GM12892 (cell line): ENCODE data around the gene GALNT18.

ENCODE experiments used
- DNase-seq: peaks from one replicate; pipeline ENCODE4 v3.0.0; 2011; ENCODE audit not compliant: insufficient read length
- FAIRE-seq: peaks from 2 replicates; lab custom pipeline; 2011; peaks lifted over from hg19 to GRCh38; lab: Jason Lieb, UNC
- POLR2A ChIP-seq: IDR thresholded peaks from 2 replicates; pipeline ENCODE4 v1.6.1; 2011; ENCODE audit warnings: low read depth, low read length, control low read depth
- POLR2AphosphoS5 ChIP-seq: IDR thresholded peaks from 2 replicates; pipeline ENCODE4 v1.6.1; 2011; ENCODE audit warnings: low read depth, low read length, control low read depth
- TAF1 ChIP-seq: IDR thresholded peaks from 2 replicates; pipeline ENCODE4 v1.6.1; 2011; ENCODE audit warnings: low read depth, mild to moderate bottlenecking, control low read depth, low read length, borderline replicate concordance

Gene GALNT18

DNA sequence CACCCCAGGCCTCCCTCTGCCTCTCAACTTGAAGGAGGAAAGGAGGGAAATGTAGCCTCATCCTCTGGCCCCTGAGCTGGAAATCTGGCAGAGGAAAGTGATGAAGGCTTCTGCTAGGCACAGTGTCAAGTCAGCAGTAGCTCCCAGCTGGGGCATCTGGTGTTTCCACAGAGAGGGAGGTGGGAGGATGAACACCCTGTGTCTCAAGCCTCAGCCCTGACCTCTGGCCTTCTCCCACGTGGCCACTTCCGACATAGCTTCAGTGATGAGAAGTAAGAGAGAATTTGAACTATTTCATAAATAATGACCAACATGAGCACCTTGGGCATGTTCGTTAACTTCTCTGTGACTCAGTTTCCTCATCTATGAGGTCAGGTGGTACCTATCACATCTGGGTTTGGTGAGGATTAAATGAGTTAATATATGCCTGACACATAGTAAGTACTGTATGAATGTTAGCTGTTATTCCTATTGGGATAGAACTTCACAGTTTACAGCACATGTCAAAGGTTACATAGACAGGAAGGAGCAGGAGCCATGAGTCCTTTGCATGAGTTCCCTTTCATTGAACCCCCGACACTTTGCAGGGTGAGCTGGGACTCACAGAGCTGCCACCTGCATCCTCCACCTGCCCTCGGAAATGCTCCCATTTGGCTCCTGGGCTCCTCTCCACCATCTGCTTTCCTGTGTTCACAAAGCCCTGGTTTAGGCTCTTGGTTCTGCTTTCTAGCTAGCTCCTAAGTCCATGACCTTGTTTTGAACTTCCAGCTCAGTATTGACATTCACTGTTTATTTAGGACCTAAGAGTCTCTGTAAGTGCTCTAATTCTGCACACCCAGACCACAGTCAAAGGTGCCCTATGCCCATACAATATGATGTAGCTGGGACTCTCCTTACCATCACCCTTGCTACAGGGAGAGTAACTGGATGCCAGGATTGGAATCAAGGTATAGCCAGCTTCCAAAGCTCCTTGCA is 330.5 kb downstream of the GALNT18 start:
- no peak for DNase-seq
- peak; percentile 21 for FAIRE-seq
- TF ChIP-seq POLR2A: no peak
- TF ChIP-seq POLR2AphosphoS5: no peak
- TF ChIP-seq TAF1: no peak

DNA sequence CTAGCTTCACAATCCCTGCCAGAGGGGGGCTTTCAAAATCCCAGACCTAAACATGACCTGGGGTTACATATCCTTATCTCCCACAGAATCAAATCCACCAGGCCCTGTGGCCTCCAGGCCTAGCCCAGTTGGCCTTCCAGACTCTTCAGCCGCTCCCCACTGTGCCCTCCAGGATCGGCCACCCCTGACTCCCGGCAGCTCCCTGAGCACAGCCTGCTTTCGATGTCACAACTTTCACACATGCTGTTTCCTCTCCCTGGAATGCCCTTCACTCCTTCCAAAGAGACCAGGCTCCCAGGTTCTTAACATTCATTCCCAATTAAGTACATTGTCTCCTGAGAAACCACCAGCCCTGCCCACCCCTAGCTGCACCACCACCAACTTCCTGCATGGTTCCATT is 331.5 kb downstream of the GALNT18 start:
- TF ChIP-seq POLR2A (no peak), TAF1 (no peak), POLR2AphosphoS5 (no peak)

GRCh38 chr11:11289669-11290068 is 332.1 kb downstream of the GALNT18 start:
- DNase-seq: no peak
- TF ChIP-seq POLR2A (no peak), POLR2AphosphoS5 (no peak), TAF1 (no peak)
- no peak for FAIRE-seq

More for the DNA sequence above, 331.5 kb downstream of the GALNT18 start:
- DNase-seq (no peak), FAIRE-seq (no peak)

DNA sequence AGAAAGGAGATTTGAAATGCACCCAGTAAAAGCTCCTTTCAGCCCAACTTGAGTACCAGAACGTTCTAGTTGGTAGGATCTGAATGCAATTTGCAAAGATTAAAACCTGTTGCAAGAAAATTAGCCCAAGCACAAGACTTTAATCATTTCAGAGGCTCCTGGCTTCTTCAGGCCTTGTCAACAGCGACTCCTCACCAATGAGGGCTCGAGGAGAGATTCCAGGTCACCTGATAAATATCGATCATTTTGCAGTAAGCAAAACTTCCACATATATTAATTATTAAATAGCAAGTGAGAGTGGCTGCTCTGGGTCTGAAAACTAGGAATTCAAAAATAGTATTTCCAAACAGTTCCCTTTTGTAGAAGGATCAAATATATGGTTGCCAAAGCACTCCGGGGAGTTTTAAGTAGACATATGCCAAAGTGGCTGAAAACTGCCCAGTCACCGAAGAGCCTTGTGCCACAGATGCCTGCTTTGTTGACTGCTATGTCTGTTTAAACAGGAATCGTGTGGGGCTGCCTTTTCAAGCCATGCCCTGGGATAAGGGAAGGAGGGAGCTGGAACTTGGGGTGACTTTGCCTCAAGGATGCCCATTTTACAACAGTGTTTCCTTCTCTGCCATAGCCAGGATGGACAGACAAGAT is 332.7 kb downstream of the GALNT18 start:
- DNase-seq (no peak), FAIRE-seq (no peak)
- no peak for TF ChIP-seq TAF1
- no peak for TF ChIP-seq POLR2A
- no peak for TF ChIP-seq POLR2AphosphoS5

DNA sequence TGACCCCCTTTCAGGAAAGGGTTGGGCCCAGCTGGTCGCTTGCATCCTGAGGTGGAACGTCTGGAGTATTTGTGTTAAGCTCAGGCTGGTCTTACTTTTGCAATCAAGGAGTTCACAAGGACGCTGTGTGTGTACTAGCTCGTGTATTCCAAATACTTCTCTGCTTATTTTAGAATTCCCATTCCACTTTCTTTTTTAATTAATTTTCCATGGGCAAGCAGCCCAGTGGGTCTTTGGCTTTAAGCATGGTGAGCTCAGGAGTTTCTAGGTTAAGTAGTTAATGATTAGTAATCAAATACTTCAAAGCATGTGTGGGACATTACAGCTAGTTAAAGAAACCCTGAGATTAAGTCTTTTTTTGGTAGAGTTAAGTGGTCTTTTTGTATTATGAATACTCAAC is 337.3 kb downstream of the GALNT18 start:
- DNase-seq: no peak
- FAIRE-seq: no peak
- no peak for TF ChIP-seq TAF1
- no peak for TF ChIP-seq POLR2A
- no peak for TF ChIP-seq POLR2AphosphoS5

GRCh38 chr11:11281626-11282025 is 340.2 kb downstream of the GALNT18 start:
- no peak for TF ChIP-seq POLR2AphosphoS5
- no peak for TF ChIP-seq POLR2A
- TF ChIP-seq TAF1: no peak
- DNase-seq (no peak), FAIRE-seq (no peak)

- no peak for TF ChIP-seq TAF1
- TF ChIP-seq POLR2AphosphoS5: no peak
- TF ChIP-seq POLR2A: no peak
- no peak for FAIRE-seq
- DNase-seq: no peak
Measured at GRCh38 chr11:11280826-11281225, 341.0 kb downstream of the GALNT18 start.

GRCh38 chr11:11279956-11280689 is 341.7 kb downstream of the GALNT18 start:
- TF ChIP-seq TAF1: no peak
- DNase-seq (no peak), FAIRE-seq (peak; percentile 60)

DNA sequence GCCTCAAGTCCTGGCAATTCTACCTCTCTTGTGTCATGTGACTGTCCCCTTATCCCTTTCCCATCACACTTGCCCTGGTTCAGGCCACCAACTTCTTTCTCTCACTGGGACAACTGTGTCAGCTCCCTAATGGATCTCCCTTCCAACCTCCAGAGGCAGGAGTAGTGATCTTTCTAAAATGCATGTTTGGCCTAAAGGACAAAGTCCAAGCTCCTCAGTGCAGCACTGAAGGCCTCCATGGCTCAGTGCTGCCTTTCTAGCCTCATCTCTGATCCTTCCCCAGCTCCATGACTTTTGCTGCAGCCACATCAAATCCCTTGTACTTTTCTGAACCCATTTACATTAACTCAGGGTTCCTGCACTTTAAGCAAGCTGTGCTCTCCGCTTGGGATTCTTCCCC is 349.6 kb downstream of the GALNT18 start:
- FAIRE-seq (no peak), DNase-seq (no peak)
- TF ChIP-seq POLR2AphosphoS5 (no peak), TAF1 (no peak), POLR2A (no peak)

DNA sequence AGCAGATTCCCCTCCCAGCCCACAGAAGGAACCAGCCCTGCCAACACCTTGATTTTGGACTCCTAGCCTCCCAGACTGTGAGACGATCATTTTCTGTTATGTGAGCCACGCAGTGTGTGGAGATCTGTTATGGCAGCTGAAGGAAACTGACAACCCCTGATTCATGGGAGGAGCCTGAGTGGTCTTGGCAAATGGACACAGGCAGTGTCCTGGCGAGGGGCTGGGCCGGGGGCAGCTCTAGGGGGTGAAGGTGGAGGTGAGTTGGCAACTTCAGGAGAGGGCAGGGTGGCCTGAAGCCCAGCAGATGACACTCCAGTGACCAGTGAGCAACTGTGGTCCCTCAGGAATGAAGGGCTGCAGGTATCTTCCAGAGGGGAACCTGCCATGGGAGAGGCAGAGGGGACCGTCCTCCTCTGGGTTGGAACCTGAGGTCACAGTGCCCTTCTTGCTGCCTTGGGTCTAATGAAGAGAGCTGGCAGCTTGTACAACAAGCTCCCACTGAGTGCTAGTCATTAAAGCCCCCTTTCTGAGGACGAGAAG is 351.5 kb downstream of the GALNT18 start:
- DNase-seq (no peak), FAIRE-seq (no peak)
- no peak for TF ChIP-seq POLR2AphosphoS5
- no peak for TF ChIP-seq TAF1
- TF ChIP-seq POLR2A: no peak

GRCh38 chr11:11268706-11269105 is 353.1 kb downstream of the GALNT18 start:
- no peak for TF ChIP-seq POLR2AphosphoS5
- TF ChIP-seq POLR2A: no peak
- DNase-seq (no peak), FAIRE-seq (no peak)
